Raji (cell line): ENCODE data around the gene VWF.

Experiments used
- POLR2A ChIP-seq: IDR thresholded peaks from 2 replicates; pipeline ENCODE4 v1.6.1; 2011; ENCODE audit warnings: low read depth, low read length, control low read depth; ENCODE audit not compliant: insufficient read depth

Gene VWF

DNA sequence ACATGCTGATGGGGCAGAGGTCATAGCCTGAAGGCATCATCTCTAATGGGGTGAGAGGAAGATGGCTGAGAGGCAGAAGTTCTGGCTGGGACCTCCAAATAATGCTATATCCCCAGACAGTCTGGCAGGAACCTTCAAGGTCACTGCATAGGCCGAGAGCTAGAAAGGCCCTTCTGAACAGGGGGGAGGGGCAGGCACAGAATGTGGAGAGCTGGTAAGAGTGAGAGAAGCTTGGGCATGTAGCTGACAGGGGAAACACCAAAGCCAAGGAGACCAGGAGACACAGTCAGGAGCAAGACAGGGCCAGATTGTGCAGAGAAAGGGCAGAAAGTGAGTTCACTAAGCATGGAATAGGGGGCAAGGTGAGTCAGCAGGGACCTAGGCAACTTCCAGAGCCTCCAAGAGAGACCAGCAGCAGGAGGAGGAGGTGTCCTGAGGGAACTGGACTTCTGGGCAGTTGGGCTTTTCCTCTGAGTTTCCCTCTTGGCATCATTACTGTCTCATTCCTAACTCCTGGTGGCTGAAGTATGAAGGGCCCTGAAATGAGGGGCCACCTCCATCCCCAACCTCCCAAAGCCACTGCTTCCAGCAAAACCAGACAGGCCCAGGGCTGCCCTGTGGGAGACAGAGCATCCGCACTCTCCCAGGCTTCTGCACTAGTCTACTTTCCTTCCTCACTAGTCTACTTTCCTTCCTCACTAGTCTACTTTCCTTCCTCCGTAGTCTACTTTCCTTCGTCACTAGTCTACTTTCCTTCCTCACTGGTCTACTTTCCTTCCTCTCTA lies 196.5 kb downstream of the VWF start:
- TF ChIP-seq POLR2A = no peak

DNA sequence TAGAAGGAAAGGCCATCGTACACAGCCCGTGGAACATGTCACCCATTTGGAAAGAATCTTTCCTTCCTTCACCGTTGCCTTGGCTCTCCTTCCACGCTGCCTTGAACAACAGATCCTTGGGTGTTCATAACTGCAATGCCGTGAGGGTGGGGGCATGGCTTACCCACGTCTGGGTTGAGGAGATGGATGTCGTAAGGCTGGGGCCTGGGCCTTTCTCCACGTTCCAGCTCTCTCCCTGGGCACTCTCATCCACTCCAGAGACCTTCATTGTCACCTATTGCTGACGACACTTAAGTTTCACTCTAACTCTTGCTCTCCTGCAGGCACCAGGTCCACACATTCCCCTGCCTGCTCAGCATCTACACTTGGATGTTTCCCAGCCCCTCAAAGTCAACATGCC lies 198.8 kb downstream of the VWF start:
- TF ChIP-seq POLR2A = no peak

DNA sequence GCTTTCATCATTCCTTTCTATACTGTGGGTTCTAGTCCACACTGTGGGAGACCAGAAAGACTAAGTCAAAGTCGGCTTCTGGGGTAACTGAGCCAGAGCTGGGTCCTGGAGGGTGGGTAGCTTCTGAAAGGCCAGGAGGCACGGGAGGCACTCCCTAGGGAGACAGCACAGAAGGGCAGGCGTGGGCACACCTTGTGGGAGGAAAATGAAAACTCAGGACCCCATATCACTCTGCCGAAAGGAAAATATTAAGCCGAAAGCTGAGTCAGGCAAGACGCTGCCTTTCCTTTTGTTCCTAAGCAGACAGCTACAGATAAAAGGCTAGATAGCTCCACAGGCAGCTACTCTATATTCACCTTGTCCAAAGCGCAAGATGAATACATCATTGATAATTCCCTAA lies 200.1 kb downstream of the VWF start:
- TF ChIP-seq POLR2A = no peak

DNA sequence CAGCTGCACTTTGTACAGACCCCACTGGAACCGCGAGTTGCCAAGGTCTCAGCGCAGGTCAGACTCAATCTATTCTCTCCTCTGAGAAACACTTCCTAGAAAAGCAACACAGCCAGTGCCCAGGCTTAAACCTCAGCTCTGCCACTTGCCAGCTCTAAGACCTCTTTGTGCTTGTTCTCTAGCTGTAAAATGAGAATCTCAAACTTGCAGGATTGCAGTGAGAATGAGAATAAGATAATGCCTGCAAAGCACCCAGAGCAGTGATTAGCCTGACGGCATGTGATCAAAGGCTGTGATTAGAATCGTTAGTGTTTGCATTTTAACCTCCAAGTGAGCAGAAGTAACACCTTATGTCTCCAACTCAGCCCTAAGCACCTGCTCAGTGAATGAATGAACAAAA lies 200.7 kb downstream of the VWF start:
- TF ChIP-seq POLR2A = no peak

DNA sequence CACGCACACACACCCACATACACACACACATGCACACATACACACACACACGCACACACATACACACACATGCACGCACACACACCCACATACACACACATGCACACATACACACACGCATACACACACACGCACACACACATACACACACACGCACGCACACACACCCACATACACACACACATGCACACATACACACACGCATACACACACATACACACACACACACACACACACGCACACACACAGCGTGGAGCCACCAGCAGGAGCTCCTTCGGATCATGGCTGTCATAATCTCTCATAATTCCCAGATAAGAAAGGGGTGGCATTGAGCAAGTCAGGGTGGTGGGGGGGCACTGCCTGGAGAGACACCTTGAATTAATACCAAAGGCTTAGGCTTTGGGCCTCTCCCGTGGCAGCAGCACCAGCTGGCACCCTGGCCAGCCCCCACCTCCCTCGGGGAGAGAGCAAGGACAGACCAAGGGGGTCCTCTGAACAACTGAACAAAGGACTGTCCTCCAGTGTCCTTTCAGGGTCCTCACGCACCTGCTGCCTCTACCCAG lies 201.3 kb downstream of the VWF start:
- TF ChIP-seq POLR2A = no peak

DNA sequence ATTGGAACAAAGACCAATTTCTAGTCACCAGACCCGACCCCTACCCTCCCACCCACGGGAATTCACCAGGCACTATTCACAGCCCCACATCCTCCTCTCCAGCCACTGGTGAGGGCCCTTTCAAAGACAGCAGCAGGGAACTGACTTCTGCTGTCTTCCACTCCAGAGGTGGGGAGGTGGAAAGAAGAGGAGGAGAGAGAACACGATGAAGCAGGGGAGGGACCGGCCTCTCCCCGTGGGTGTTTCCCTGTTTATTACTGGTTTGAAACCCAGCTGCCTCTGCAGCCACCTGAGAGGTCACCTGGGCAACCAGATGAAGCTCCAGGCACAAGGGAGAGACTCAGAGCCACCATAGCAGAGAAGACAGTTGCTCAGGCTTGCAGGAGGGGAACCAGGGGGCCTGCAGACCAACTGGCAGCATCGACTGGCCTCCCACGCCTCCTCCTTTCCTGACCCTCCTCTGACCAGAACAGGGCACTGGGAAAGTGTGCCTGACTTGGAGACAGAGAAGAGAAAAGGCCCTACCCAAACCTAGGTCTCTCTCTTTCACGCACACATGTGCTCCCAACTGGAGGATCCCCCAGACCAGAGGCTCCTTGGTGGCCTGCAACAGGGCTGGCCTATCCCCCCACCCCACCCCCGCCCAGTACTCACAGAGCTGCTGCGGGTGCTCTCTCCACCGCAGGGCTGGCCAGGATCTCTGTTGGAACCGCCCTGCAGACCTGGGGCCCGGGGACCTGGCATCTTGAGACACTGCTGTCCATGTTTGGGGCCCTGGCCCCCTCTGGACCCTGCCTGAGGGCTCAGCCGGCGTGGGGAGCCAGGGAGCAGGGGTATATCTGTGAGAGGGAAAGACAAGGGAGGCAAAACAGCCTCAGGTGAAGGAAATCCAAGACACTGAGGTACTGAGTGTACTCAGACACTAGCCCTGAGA lies 202.2 kb downstream of the VWF start:
- TF ChIP-seq POLR2A = no peak

DNA sequence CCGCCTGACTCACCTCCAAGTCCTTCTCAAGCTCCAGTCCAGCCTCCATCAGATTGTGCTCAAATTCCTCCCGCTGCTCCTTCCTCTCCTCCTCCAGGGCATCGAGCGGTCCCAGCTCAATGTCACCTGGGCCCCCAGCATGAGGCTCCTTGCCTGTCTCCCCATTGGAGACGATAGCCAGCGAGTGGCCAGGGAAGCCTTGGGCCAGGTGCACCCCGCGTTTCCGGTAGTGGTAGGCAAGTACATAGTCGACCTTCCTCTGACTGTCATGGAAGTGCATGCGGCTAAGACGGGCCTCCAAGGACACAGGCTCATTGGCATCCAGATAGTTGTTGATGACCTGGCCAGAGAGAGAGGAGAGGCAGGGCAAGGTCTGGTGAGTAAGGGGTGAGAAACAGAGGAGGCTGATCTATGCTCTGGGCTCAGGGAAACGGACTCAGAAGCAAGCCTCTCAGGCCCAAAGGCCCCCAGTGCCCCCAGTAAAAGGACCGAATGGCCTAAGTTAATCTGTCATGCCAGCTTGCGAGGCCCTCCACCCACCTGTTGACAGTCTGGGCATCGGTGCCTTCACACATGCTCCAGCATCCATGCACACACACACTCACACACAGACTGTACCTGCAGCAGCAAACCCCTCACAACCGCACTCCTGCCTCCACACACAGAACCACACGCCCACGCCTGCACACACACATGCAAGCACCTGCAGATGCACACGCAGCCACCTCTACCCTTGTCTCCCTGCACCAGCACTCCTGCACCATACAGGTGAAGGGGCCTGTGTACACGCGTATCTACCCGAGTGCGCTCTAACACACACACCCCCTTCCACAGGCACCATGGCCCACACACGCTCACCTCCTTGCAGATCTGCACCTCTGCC lies 203.2 kb downstream of the VWF start:
- TF ChIP-seq POLR2A = no peak

DNA sequence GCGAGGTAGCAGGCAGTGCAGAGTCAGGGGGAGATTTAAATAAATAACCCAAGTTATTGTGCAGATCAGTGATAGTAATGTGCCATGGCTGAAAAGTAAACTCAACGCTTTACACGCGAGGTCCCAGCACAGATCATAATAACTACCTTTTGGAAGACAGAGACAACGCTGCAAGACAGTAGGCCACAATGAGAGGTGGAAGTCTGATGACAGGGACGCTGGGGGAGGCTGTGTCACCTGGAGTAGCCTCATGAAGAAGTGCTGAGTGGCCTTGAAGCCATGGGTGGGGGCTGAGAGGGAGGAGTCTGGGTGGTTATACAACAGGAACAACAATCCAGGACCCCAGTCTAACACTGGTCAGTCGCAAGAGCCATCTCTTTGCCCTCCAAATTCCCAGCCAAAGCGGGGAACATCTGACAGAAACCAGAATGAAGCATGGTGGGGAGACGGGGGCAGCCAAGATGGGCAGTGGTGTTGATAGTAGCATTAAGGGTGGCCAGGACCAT lies 207.6 kb downstream of the VWF start:
- no peak for TF ChIP-seq POLR2A

DNA sequence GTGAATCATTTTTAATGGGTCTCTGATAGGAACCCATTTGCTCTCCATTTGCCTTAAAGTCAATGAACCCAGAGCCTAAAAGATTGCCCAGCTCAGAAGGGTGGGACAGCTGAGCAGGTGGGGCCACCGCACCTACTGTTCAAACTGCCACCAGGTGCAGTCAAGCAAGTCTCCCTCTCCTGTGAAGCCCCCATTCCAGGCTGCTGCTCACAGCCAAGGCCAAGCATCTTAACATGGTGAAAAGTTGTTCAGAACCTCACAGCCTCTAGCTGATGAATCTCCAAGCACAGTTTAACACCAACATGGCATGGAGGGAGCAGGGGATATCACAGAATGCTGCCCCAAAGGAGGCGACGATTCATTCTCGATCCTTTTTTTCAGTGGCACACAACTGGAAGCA lies 209.0 kb downstream of the VWF start:
- no peak for TF ChIP-seq POLR2A

DNA sequence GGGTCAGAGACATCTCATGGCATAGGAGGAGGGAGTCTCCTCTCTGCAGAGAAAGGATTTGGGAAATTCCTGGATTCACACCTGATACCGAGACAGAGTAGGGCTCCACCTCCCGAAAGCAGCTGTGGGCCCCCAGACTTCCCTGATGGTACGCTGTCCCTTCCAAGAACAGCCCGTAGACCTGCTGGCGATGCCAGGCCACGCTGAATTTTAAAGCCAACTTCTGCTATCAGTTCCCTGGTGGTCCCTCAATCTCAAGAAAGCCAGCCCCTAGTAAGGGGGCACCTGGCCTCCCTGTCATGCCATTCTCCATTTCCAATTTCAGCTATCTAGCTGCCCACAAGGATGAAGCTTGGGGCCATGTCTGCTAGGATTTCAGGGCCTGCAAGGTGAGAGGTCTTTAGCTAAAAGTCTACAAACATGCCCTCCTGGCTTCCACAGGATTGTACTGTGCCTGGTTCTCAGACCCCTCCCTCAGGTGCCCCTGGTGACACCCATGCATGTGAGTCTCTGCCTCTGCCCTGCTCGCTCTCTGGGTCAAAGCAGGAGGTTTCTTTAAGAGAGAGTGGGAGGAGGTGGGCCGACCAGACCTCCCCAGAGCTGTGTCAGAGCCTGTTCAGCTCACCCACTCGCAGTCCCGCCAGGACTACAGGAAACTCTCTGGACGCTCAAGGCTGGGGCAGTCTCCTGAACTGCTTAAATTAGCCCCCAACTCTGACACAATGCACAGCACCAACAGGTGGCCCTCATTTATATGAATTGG lies 209.9 kb downstream of the VWF start:
- no peak for TF ChIP-seq POLR2A

DNA sequence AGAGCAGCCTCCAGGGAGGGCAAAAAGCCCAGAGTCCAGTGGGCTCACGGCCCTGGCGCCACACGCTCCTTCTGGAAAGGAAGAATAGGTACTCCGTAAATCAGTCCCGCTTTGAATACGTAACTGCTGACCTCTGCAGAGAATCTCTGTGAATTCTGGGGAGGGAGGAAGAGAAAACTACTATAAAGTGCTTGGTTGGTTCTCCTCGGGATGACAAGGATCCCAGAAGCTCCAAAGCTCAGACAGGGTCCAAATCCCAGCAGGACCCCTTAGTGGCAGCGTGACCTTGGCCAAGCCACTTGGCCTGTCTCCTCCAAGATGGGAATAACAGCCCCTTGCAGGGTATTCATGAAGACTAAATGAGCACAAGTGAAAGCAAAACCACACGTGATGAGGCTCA lies 211.1 kb downstream of the VWF start:
- no peak for TF ChIP-seq POLR2A

DNA sequence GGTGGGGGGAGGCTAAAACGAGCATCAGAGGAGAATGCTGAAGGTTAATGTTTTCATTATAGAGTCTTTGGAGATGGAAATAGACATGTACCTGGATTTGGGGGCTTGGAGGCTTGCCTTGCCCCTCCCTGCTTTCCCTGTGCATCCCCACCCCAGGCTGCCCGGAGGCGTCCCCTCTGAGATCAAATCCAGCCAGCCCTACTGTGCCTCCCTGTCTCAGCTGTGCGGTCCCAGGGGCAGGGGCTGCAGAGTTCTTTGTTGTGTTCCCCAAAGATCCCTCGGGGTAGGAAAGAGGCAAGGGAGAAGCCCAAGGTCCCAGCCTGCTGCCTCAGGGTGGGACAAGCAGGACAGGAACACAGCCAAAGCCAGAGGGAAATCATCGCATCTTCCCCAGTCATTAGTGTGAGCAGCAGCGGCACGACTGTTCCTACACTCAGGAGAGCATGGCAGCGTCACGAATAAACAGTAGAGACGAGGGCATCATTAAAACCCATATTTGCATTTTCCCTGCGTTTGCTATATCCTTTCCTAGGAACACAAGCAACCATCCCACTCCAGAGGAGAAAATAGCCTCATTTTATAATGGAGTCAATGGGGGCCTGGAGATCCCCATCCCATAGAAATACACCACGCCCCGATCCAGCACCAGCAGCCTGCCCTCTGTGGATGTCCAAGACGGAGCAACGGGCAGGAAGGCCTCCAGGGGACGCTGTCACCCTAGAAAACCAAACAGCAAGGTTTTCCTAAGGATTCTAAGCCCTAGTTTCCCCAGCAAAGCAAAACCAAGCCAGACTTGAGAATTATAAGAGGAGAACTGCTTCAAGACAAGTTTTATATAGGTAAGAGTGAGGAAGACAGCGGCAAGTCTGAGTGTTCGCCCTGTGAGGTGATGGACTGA lies 211.8 kb downstream of the VWF start:
- no peak for TF ChIP-seq POLR2A

DNA sequence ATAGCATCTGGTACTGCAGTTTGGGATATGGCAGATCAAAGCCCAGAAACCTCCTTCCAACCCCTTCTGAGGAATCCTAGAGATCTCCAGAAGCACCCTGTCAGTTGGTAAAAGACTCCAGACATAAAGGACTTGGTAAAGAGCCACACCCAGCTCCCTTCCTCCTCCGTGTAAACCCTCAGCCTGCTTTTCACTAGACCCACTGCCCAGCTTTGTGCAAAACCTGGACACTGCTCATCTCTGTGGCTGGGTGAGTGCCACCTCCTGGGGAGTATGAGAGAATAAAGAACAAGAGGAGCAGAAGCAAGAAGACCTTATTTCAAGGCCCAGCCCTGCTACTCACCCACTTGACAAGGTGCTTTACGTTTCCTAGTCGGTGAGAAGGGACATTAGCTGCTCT lies 212.5 kb downstream of the VWF start:
- TF ChIP-seq POLR2A = no peak

DNA sequence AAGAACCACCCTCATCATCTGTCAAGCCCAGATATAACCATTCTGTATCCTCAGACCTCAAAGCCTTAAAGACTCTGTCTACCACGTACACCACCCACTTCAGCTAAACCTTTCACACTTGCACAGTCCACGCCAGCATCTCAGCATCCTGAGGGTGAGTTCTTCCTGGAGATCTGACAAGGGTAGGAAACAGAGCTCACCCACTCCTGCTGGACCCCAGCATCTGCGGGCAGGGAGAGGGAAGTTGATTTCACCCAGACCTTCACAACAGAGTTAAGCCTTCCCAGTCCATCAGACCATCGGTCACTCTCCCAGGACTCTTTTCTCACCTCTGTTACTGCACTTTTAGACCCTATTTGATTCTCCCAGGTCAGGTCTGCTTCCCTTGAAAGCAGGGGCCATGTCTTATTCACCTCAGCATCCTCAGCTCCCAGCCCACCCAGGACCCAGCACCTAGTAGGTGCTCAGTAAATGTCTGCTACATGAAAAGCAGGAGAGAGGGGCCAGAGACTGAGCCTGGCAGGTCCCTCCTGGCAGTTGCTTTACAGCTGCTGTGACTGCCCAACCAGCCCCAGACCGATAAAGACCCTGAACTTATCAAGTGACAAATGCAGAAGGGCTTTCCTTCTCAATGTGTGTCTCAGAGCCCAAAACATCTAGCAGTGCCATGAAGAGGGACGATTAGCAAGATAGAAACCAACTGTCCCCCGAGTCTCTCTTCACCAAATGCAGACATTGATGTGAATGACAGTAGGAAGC lies 213.5 kb downstream of the VWF start:
- TF ChIP-seq POLR2A = no peak
